Omental fat pad (tissue), 4 donors: Measurements from ENCODE around the gene SPRED2. TPM values are rescaled to one million over a fixed set of nuclear protein-coding genes. Genes with fewer than 3 reads are reported as not detected.
"Not testable (repeated sequence)": the region's sequence is repeated elsewhere in the genome, so short reads cannot be mapped to it uniquely, and the experiment has no call there.

Experiments
- ATAC-seq: fragments of 150-250 bp; one replicate; pipeline ENCODE4 v1.9.1; 2016; ENCODE audit warnings: mild to moderate bottlenecking, moderate library complexity; ENCODE audit not compliant: low FRiP score
- DNase-seq: peaks from one replicate; pipeline ENCODE4 v3.0.0-alpha.2; 2019; ENCODE audit warnings: low spot score
- total RNA-seq, 4 donors: library from RNA; depleted of rRNA; stranded (reverse); fragments of >200 nt; gene quantifications; one replicate each; pipeline ENCODE4 v1.1.0, GENCODE V29; 2016
- TF ChIP-seq, protein P1 (sequence below), 3 donors: fragments of 450-650 bp; IDR thresholded peaks; one replicate each; pipeline ENCODE4 v1.5.1; 2016 to 2017; ENCODE audit warnings: antibody characterized with exemption in 3 of 3, mild to moderate bottlenecking in 3 of 3, moderate library complexity in 2 of 3

SPRED2 gene
- total RNA-seq, 4 donors from 2014 or later, result 22.9 to 45.4 (median 26.6) TPM

- TF ChIP-seq, protein P1, sequence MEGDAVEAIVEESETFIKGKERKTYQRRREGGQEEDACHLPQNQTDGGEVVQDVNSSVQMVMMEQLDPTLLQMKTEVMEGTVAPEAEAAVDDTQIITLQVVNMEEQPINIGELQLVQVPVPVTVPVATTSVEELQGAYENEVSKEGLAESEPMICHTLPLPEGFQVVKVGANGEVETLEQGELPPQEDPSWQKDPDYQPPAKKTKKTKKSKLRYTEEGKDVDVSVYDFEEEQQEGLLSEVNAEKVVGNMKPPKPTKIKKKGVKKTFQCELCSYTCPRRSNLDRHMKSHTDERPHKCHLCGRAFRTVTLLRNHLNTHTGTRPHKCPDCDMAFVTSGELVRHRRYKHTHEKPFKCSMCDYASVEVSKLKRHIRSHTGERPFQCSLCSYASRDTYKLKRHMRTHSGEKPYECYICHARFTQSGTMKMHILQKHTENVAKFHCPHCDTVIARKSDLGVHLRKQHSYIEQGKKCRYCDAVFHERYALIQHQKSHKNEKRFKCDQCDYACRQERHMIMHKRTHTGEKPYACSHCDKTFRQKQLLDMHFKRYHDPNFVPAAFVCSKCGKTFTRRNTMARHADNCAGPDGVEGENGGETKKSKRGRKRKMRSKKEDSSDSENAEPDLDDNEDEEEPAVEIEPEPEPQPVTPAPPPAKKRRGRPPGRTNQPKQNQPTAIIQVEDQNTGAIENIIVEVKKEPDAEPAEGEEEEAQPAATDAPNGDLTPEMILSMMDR (IDR thresholded peaks at IDR 0.05), result no peak
- no peak for DNase-seq
- no peak for ATAC-seq
These were observed 91.3 kb downstream of the SPRED2 start for GRCh38 chr2:65340898-65341681.

GRCh38 chr2:65339648-65340047 lies 92.8 kb downstream of the SPRED2 start:
- TF ChIP-seq, protein P1 (IDR thresholded peaks at IDR 0.05), result no peak
- no peak for ATAC-seq
- DNase-seq, result no peak

- ATAC-seq, DNase-seq: not testable (repeated sequence)
These were observed 93.4 kb downstream of the SPRED2 start for GRCh38 chr2:65338830-65339495.

DNA sequence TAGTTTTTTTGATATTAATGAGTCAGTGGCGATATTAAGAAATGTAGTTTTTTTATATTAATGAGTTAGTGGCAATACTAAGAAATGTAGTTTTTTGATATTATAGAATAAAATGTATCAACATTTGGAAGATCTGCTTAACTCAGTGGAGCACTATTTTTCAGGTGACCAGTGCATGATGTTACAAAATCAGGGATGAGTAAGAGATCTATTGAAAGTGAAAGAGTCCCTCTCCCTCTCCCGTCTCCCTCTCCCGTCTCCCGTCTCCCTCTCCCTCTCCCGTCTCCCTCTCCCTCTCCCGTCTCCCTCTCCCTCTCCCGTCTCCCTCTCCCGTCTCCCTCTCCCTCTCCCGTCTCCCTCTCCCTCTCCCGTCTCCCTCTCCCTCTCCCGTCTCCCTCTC lies 94.5 kb downstream of the SPRED2 start:
- DNase-seq, ATAC-seq: not testable (repeated sequence)

DNA sequence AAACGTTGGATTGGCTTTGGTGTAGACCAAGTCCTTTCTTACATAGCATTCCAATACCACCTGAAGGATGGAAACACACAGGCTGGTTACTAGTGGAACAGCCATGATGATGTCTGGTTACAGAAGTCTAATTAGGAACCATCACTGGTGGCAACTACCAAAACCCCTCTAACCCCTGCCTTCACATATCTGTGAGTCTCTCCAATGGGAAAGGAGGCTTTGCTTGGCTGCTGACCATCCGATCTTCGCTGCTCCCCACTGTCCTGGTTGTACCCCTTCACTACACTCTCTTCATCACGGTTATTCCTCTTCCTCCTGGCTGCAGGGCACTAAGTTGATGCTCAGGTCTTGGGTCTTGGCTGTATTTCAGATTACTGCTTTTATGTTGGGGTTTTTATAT lies 97.7 kb downstream of the SPRED2 start:
- ATAC-seq (no peak), DNase-seq (no peak)
- TF ChIP-seq, protein P1 (IDR thresholded peaks at IDR 0.05), result no peak

DNA sequence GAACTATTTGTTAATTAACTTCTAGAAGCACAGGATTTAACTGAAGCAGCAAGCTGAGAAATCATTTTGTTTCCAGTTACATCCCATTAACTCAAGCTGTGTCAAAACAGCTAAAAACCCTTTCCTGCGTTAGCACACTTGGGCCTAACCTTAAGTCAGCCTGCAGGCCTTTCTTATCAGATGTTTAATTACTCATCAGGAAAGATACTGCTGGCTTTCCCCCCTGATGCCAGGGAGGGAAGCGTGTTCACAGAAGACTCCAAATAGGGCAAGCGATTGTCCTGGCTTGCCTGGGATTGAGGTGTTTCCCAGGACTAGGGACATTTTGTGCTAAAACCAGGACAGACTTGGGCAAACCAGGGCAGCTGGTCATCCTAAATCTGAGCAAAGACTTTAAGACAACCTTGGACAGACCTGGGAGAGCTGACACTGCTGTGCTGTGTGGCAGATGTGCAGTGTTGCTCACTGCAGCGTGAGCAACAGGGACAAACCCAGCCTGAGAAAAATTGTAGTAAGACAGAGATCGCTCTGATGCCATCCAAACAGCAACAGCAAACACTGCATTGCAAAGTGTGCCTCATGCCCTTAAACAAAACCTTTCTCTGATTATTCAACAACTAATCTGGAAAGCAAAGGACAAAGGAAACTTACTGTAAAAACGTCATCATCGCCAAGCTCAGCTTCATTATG lies 100.9 kb downstream of the SPRED2 start:
- ATAC-seq, result no peak
- TF ChIP-seq, protein P1 (IDR thresholded peaks at IDR 0.05), result no peak
- DNase-seq, result no peak

- DNase-seq, result no peak
- ATAC-seq, result no peak
These were observed 102.9 kb downstream of the SPRED2 start for GRCh38 chr2:65329525-65329924.

More at GRCh38 chr2:65329525-65329924, 102.9 kb downstream of the SPRED2 start:
- TF ChIP-seq, protein P1 (IDR thresholded peaks at IDR 0.05), result no peak
